ENCODE measurements around the gene DNAJC19.

DNA sequence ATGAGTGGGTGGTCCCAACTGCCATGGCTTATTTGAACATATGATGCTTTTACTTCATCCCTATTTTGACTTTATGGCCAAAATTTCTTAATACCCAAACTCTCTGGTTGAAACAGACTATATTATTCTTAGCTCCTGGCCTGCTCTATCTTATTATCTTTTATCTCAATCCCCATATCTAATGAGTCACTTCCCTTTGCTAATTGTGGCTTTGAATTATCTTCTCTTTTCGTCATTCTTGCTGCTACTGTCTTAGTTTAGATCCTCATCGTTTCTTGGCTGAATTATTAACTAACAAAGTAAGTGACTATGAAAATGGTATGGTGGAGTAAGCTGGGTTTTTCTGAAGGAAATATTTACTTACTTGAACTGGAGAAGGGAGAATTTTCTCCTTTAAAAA, 28.2 kb upstream of the DNAJC19 start:
- TF ChIP-seq POLR2AphosphoS5 (IDR thresholded peaks at IDR 0.05; ENCODE audit: low read depth, low read length) (no peak), TAF1 (IDR thresholded peaks at IDR 0.05; ENCODE audit: borderline replicate concordance, insufficient read depth, low read length) (no peak), SIN3A (IDR thresholded peaks at IDR 0.05; ENCODE audit: borderline replicate concordance, insufficient read depth, low read length) (no peak)

All from PFSK-1 (cell line).